Measurements from ENCODE around the gene NPRL2.
A peak's percentile ranks its signal among the peaks of the same experiment; 100 is the strongest.

The NPRL2 gene

DNA sequence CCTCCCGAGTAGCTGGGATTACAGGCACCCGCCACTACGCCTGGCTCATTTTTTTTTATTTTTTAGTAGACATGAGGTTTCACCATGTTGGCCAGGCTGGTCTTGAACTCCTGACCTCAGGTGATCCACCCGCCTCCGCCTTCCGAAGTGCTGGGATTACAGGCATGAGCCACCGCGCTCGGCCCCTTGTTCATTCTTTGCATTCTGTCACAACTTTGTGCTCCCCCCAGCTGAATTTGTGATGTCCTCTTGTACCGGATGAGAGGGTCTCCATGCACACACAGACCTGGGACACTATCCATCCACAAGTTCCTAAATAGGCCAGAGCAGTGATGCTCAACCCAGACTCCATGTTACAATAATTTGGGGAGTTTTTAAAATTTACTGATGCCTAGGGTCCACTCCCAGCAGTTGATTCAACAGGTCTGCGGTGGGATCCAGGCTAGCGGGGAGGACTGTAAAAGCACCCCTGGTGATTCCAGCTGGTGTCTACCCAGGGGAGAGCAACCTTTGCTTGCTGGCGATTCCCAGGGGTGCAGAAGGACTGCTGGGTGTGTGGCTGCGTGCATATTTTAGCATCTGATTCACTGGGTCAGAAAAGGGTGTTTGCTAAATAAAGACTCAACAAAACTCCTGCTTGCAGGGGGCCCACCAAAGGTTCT lies 11.0 kb downstream of the NPRL2 start:
- TF ChIP-seq, protein P1, sequence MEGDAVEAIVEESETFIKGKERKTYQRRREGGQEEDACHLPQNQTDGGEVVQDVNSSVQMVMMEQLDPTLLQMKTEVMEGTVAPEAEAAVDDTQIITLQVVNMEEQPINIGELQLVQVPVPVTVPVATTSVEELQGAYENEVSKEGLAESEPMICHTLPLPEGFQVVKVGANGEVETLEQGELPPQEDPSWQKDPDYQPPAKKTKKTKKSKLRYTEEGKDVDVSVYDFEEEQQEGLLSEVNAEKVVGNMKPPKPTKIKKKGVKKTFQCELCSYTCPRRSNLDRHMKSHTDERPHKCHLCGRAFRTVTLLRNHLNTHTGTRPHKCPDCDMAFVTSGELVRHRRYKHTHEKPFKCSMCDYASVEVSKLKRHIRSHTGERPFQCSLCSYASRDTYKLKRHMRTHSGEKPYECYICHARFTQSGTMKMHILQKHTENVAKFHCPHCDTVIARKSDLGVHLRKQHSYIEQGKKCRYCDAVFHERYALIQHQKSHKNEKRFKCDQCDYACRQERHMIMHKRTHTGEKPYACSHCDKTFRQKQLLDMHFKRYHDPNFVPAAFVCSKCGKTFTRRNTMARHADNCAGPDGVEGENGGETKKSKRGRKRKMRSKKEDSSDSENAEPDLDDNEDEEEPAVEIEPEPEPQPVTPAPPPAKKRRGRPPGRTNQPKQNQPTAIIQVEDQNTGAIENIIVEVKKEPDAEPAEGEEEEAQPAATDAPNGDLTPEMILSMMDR (conservative IDR thresholded peaks at IDR 0.05): no peak
- H3K27ac ChIP-seq: no peak overlapping the region

DNA sequence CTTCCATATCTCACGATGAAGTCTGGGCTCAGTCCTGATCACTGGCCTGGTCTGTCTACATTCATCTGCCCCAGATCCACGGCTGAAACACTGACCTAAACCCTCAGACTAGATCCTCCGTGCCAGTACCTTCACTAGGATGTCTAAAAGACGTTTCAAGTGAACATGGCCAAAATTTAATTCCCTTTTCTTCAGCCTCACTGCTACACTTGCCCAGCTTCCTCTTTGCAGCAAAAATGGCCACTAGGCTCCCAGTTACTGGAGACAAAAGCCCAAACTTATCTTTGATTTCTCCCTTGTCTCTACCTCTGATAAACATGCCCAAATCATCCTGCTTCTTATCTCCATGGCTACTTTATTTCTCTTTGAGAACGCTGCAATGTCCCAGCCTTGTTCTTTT lies 11.6 kb downstream of the NPRL2 start:
- TF ChIP-seq, protein P1 (conservative IDR thresholded peaks at IDR 0.05): no peak

DNA sequence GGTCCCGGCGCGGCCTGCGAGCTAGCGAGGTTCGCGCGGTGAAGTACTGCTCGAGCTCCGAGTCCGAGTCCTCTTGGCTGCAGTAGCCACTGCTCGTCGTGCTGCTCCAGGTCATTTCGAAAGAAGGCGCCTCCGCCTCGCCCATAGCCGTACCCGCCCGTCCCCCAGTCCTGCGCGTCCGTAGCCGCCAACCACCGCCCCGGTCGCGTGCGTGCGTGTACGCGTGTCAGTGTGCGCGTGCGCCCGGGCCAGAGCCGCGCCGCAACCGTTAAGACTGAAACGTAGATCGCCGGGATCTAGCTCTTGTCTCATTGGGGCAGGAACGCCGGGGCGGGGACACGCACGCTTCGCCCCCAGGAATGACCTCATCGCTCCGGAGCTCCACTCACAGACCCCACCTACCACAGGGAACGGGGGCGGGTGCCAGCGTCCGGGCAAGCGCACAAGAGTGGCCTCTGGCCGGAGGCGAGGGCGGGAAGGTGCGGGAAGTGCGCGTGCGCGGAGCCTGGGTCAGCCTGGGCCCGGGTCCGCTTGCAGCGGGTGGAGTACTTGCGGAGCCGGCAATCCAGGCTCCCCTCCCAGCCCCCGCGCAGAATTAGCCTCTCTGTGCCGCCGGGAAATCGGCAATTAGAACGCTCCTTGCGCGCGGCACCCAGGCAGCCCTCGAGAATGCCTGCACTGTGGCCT lies 13.3 kb downstream of the NPRL2 start:
- H3K27ac ChIP-seq: peak overlapping the region; percentile 97
- TF ChIP-seq, protein P1 (conservative IDR thresholded peaks at IDR 0.05): no peak

More for the DNA sequence above, 11.6 kb downstream of the NPRL2 start:
- H3K27ac ChIP-seq: peak overlapping the region; percentile 97

DNA sequence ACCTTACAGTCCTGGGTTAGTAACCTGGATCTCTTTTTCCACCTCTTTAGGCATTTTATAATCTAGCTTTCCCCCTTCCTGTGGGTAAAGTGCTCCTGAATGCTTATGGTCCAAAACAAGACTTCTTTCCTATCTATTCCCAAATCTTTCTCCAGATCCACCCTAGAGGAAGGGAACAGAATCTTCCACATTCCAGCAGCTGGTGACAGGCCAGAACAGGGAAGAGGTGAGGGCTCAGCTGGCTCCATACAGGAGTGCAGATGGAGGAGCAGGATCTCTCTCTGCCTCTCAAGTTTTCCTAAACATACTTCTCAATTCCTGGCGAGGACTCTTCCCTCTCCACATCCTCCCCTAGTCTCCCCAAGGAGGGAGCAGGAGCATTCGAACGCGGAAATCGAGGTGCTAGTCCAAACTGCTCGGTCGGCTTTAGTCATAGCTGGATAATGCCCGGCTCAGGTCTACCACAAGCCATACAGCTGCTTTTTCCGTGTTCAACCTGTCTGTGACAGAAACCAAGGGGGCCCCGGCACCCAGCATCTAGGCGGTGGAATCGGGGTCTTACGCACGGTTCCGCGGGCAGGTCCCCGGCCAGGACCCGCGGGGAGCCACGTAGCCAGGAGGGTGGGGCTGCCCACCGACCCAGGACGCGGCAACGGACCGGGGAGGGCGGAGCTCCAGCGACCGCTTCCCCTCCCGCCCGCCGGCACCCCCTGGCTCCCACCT lies 14.0 kb downstream of the NPRL2 start:
- H3K27ac ChIP-seq: peak overlapping the region; percentile 97

DNA sequence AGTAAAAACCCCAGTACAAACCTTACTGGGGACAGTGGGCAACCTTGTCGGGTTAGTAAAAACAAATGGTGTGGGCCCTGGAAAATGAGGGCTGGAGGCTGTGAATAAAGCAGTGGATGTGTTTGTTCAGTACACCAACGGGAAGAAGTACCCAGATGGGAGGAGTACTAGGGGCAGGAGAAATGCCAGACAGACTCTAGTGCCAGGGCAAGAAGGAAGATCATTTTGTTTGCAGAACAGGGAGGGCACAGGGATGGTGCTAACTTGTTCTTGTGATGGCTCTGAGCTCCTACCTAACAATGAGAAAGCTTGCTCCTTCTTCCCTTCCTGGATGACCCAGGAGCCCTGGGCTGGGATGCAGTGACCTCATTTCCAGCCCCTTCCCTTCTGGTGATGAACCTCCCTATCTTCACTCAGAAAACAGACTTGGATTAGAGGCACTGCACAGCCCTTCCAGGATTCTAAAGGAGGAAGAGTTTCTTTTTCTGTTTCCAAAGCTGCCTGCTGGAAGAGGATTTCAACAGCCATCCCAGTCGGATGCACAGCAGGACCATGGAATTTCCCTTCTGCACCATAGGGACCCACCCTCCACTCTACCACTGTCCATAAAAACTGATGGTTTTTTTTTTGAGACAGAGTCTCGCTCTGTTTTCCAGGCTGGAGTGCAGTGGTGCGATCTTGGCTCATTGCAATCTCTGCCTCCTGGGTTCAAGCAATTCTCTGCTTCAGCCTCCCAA lies 16.1 kb downstream of the NPRL2 start:
- H3K27ac ChIP-seq: peak overlapping the region; percentile 97
- TF ChIP-seq, protein P1 (conservative IDR thresholded peaks at IDR 0.05): no peak

More for the DNA sequence above, 14.0 kb downstream of the NPRL2 start:
- TF ChIP-seq, protein P1 (conservative IDR thresholded peaks at IDR 0.05): no peak

DNA sequence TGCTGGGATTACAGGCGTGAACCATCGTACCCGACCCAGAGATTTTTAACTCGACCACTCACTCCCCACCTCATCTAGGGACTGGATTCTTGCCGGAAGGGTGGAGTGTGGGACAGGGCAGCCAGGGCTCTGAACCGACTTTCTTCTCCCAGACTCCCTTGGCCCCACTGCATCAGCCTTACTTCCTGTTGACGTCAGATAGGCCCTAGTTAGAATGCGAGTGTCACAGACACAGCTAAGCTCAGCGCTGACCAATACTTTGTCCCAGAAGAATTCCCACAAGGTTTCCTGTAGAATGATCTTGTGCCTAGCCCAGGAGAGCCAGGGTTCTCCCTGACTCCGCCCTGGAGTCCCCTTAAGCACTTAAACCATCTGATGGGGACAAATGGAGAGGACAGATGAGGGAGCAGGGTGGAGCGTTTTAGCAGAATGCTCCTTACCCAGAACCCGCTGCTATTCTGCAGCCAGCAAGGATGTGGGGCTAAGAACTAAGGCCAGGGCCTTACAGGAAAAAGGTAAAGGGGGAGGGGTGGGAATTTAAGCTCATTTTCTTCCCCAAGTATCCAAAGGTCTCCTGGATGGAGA lies 16.7 kb downstream of the NPRL2 start:
- H3K27ac ChIP-seq: peak overlapping the region; percentile 97
- TF ChIP-seq, protein P1 (conservative IDR thresholded peaks at IDR 0.05): no peak

All from VCaP (cell line).